Stimulated activated CD4-positive, alpha-beta T cell treated with anti-CD3 and anti-CD28 coated beads, Interleukin-12 subunit alpha, Interleukin-12 subunit beta, amount 100 ng/mL, for 24 hours (primary cell): ENCODE data around the gene BCL2L12.

Experiments used
- DNase-seq, 2 experiments: peaks; one replicate each; pipeline ENCODE4 v3.0.0-alpha.2; 2020; ENCODE audit warnings: low read depth in 2 of 2

Gene BCL2L12

GRCh38 chr19:49642492-49643035, 23.2 kb upstream of the BCL2L12 start:
- no peak for DNase-seq

GRCh38 chr19:49643466-49643865, 22.3 kb upstream of the BCL2L12 start:
- no peak for DNase-seq

- DNase-seq: no peak
Observed at GRCh38 chr19:49645592-49645991, 20.1 kb upstream of the BCL2L12 start.

GRCh38 chr19:49645995-49646394, 19.7 kb upstream of the BCL2L12 start:
- DNase-seq: no peak

GRCh38 chr19:49646586-49646985, 19.1 kb upstream of the BCL2L12 start:
- no peak for DNase-seq

GRCh38 chr19:49651029-49651819, 14.5 kb upstream of the BCL2L12 start:
- DNase-seq: no peak

- DNase-seq: no peak
Observed at GRCh38 chr19:49651820-49652550, 13.7 kb upstream of the BCL2L12 start.

GRCh38 chr19:49652551-49653465, 12.9 kb upstream of the BCL2L12 start:
- no peak for DNase-seq

- DNase-seq: no peak
Observed at GRCh38 chr19:49653466-49653806, 12.3 kb upstream of the BCL2L12 start.

- no peak for DNase-seq
Observed at GRCh38 chr19:49654581-49654980, 11.2 kb upstream of the BCL2L12 start.

- no peak for DNase-seq
Observed at GRCh38 chr19:49655570-49656455, 9.9 kb upstream of the BCL2L12 start.

- DNase-seq: no peak
Observed at GRCh38 chr19:49656456-49657109, 9.2 kb upstream of the BCL2L12 start.

GRCh38 chr19:49657493-49658138, 8.1 kb upstream of the BCL2L12 start:
- DNase-seq: no peak

- no peak for DNase-seq
Observed at GRCh38 chr19:49658139-49658517, 7.6 kb upstream of the BCL2L12 start.

GRCh38 chr19:49658566-49659442, 6.9 kb upstream of the BCL2L12 start:
- DNase-seq: no peak

GRCh38 chr19:49660338-49660961, 5.3 kb upstream of the BCL2L12 start:
- no peak for DNase-seq

GRCh38 chr19:49662011-49662410, 3.7 kb upstream of the BCL2L12 start:
- no peak for DNase-seq

- DNase-seq: no peak
Observed at GRCh38 chr19:49663224-49663623, 2.5 kb upstream of the BCL2L12 start.
